NB4 (cell line): ENCODE data around the gene KIAA1217.

Experiments
- MYC ChIP-seq: IDR thresholded peaks from 2 replicates; pipeline ENCODE4 v1.6.1; 2011; ENCODE audit warnings: low read depth, low read length
- TF ChIP-seq, protein P1 (sequence below): IDR thresholded peaks from one replicate; pipeline ENCODE4 v1.5.1; 2012; ENCODE audit warnings: low read depth, low read length

DNA sequence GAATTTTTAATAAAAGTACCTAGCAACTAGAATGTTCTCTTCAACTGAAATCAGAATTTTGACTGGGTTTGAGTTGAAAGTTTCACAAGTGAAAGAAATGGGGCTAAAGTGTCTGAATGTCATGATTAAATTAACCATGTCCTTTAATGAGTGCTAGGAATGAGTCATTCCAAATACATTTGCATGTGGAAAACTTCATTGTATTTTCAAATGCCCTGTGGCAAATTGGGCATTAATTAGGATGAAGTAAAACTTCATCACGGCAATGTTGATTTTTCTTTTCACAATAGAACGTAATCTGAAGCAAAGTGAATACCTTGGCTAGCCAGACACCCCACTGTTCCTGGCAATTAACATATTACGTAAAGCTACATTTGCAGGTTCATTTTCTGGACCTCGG lies 166.6 kb downstream of the KIAA1217 start:
- TF ChIP-seq, protein P1, sequence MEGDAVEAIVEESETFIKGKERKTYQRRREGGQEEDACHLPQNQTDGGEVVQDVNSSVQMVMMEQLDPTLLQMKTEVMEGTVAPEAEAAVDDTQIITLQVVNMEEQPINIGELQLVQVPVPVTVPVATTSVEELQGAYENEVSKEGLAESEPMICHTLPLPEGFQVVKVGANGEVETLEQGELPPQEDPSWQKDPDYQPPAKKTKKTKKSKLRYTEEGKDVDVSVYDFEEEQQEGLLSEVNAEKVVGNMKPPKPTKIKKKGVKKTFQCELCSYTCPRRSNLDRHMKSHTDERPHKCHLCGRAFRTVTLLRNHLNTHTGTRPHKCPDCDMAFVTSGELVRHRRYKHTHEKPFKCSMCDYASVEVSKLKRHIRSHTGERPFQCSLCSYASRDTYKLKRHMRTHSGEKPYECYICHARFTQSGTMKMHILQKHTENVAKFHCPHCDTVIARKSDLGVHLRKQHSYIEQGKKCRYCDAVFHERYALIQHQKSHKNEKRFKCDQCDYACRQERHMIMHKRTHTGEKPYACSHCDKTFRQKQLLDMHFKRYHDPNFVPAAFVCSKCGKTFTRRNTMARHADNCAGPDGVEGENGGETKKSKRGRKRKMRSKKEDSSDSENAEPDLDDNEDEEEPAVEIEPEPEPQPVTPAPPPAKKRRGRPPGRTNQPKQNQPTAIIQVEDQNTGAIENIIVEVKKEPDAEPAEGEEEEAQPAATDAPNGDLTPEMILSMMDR: no peak
- TF ChIP-seq MYC: no peak
